Hepatocyte (in vitro differentiated cells): Measurements from ENCODE around the gene MRPS24. TPM values are rescaled to one million over a fixed set of nuclear protein-coding genes. Genes with fewer than 3 reads are reported as not detected.

Experiments used
- DNase-seq: peaks from one replicate; pipeline ENCODE4 v3.0.0-alpha.2; 2016; ENCODE audit warnings: low spot score
- H2AFZ ChIP-seq: fragments of 200-600 bp; sonication (generic); 2 replicates; pipeline ENCODE4 v1.6.0; 2016; ENCODE audit warnings: antibody characterized with exemption, mild to moderate bottlenecking
- H3K27ac ChIP-seq: fragments of 200-600 bp; sonication (generic); 2 replicates; pipeline ENCODE4 v1.5.1; 2016; ENCODE audit warnings: mild to moderate bottlenecking
- H3K27me3 ChIP-seq: fragments of 200-600 bp; sonication (generic); 2 replicates; pipeline ENCODE4 v1.6.1; 2016
- H3K36me3 ChIP-seq: fragments of 200-600 bp; sonication (generic); replicated peaks from 2 replicates; pipeline ENCODE4 v1.5.1; 2016; ENCODE audit warnings: low read depth; ENCODE audit not compliant: insufficient read depth
- H3K4me1 ChIP-seq: fragments of 200-600 bp; sonication (generic); 2 replicates; pipeline ENCODE4 v1.5.1; 2016; ENCODE audit warnings: mild to moderate bottlenecking, moderate library complexity; ENCODE audit not compliant: insufficient read depth
- H3K4me2 ChIP-seq: fragments of 200-600 bp; sonication (generic); 2 replicates; pipeline ENCODE4 v1.6.0; 2016
- H3K4me3 ChIP-seq: fragments of 200-600 bp; sonication (generic); 2 replicates; pipeline ENCODE4 v1.5.1; 2016; ENCODE audit warnings: mild to moderate bottlenecking
- H3K79me2 ChIP-seq: fragments of 200-600 bp; sonication (generic); 2 replicates; pipeline ENCODE4 v1.6.0; 2017; ENCODE audit warnings: mild to moderate bottlenecking
- H3K9me2 ChIP-seq: fragments of 200-600 bp; sonication (generic); replicated peaks from 2 replicates; pipeline ENCODE4 v1.6.0; 2017; ENCODE audit warnings: mild to moderate bottlenecking; ENCODE audit not compliant: insufficient read depth
- H3K9me3 ChIP-seq: fragments of 200-600 bp; sonication (generic); 2 replicates; pipeline ENCODE4 v1.5.1; 2016; ENCODE audit warnings: low read depth, mild to moderate bottlenecking
- H4K20me1 ChIP-seq: fragments of 200-600 bp; sonication (generic); 2 replicates; pipeline ENCODE4 v1.6.0; 2016; ENCODE audit warnings: mild to moderate bottlenecking; ENCODE audit not compliant: insufficient read depth, poor library complexity, severe bottlenecking
- CTCF ChIP-seq: fragments of 200-600 bp; sonication (generic); IDR thresholded peaks from 2 replicates; pipeline ENCODE4 v1.5.1; 2016; ENCODE audit warnings: antibody characterized with exemption, mild to moderate bottlenecking; ENCODE audit not compliant: poor library complexity
- EZH2 ChIP-seq: fragments of 200-600 bp; sonication (generic); IDR thresholded peaks from 2 replicates; pipeline ENCODE4 v1.6.1; 2016; ENCODE audit warnings: antibody characterized with exemption, mild to moderate bottlenecking, borderline replicate concordance
- EZH2phosphoT487 ChIP-seq: fragments of 200-600 bp; sonication (generic); IDR thresholded peaks from one replicate; pipeline ENCODE4 v1.6.1; 2018; ENCODE audit warnings: antibody characterized with exemption, mild to moderate bottlenecking, low read depth, moderate library complexity; ENCODE audit not compliant: unreplicated experiment, severe bottlenecking
- WGBS: methylation state at CpG from one replicate; pipeline ENCODE4 v1.1.6; 2016; ENCODE audit warnings: low lambda C conversion rate; ENCODE audit errors: missing lambda C conversion rate; 5-methylcytosine and 5-hydroxymethylcytosine counted together
- polyA plus RNA-seq: library from polyadenylated mRNA; unstranded; fragments of >200 nt; fragmentation: Nextera tagmentation; extraction: Ambion mirVana; gene quantifications from 2 replicates; pipeline ENCODE4 v1.2.1, GENCODE V29; 2016
- total RNA-seq: library from RNA; depleted of rRNA; stranded (reverse); fragments of >200 nt; gene quantifications from 2 replicates; pipeline ENCODE4 v1.2.3, GENCODE V29; 2014

MRPS24 gene
- total and polyA plus RNA-seq, 2 experiments from 2014 or later, result 72.4 to 150 TPM

DNA sequence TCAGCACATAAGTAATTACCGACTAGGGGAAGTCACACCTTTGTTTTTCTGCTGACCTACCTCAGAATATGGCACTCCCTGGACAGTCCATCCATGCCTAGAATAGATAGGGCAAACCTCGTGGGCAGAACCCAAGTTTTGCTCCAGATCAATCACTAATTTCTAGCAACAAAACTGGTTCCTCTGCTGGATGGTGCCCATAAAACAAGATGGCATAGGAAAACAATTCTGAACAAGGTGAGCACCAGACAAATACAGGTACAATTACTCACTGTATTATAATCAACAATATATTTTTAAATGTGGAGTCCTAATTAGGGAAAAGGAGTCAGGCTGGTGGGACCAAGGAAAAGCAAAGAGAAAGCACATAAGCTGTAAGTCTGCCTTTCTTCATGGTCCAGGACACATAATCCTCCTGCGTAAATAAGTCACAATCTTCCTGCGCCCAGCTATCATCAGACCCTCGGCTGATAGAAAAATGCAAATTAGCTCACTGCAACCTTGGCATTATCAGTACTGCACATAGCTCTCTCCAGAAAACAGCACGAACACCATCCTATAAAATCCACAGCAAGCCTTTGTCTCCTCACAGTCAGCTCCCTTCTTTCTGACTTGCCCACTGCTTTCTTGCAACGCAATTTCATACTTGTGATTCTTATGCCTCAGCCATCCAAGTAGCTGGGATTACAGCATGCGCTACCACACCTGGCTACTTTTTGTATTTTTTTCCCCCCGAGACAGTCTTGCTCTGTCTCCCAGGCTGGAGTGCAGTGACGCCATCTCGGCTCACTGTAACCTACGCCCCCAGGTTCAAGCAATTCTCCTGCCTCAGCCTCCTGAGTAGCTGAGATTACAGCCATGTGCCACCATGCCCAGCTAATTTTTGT lies 22.0 kb upstream of the MRPS24 start:
- DNase-seq, result peak; percentile 23
- Histone ChIP-seq H3K4me2 (peak overlapping the region; percentile 11), H2AFZ (no peak overlapping the region), H4K20me1 (peaks cover 22% of the 10 kb centered on the region), H3K36me3 (no peaks in the 10 kb centered on the region), H3K4me3 (no peak overlapping the region), H3K4me1 (peaks cover 8% of the 10 kb centered on the region), H3K79me2 (peaks cover 99% of the 10 kb centered on the region), H3K27ac (peak overlapping the region; percentile 66), H3K27me3 (no peaks in the 10 kb centered on the region), H3K9me2 (no peaks in the 10 kb centered on the region), H3K9me3 (no peaks in the 10 kb centered on the region)
- TF ChIP-seq EZH2, result no peak
- TF ChIP-seq CTCF, result no peak
- no peak for TF ChIP-seq EZH2phosphoT487
- 71% methylated on average over 12 of the region's 12 CpGs for WGBS

GRCh38 chr7:43890468-43890867 lies 21.2 kb upstream of the MRPS24 start:
- Histone ChIP-seq H3K9me3 (no peaks in the 10 kb centered on the region), H4K20me1 (peaks cover 22% of the 10 kb centered on the region), H3K9me2 (no peaks in the 10 kb centered on the region), H3K79me2 (peaks cover 99% of the 10 kb centered on the region), H3K4me3 (no peak overlapping the region), H3K36me3 (no peaks in the 10 kb centered on the region), H3K4me2 (no peak overlapping the region), H3K4me1 (peaks cover 8% of the 10 kb centered on the region), H2AFZ (no peak overlapping the region), H3K27me3 (no peaks in the 10 kb centered on the region), H3K27ac (peak overlapping the region; percentile 21)
- DNase-seq, result no peak
- WGBS, result 94% methylated on average over 6 of the region's 6 CpGs
- no peak for TF ChIP-seq EZH2
- no peak for TF ChIP-seq CTCF
- no peak for TF ChIP-seq EZH2phosphoT487

- Histone ChIP-seq H3K27ac (no peak overlapping the region), H3K27me3 (no peaks in the 10 kb centered on the region), H2AFZ (no peak overlapping the region), H3K4me2 (no peak overlapping the region), H3K4me3 (no peak overlapping the region), H3K9me2 (no peaks in the 10 kb centered on the region), H3K9me3 (no peaks in the 10 kb centered on the region), H4K20me1 (peaks cover 22% of the 10 kb centered on the region), H3K4me1 (peaks cover 8% of the 10 kb centered on the region), H3K36me3 (no peaks in the 10 kb centered on the region), H3K79me2 (peaks cover 88% of the 10 kb centered on the region)
- 86% methylated on average over 7 of the region's 7 CpGs for WGBS
- DNase-seq, result no peak
- TF ChIP-seq EZH2, result no peak
- no peak for TF ChIP-seq CTCF
- TF ChIP-seq EZH2phosphoT487, result no peak
Measured at GRCh38 chr7:43888993-43889945, 20.0 kb upstream of the MRPS24 start.
